SK-N-SH treated with all-trans-retinoic acid at 6 μM for 48 hours (cell line): ENCODE data around the gene TXNDC12.

Source experiments
- ATAC-seq: fragments of 200-7000 bp; cut with Tn5 transposase; 3 replicates; pipeline ENCODE4 v1.9.1; 2020; ENCODE audit warnings: mild to moderate bottlenecking, moderate library complexity
- ARNTL ChIP-seq: fragments of 450-650 bp; formaldehyde crosslinking; IDR thresholded peaks from 2 replicates; pipeline ENCODE4 v1.5.0; 2020; ENCODE audit warnings: low read depth, mild to moderate bottlenecking, moderate library complexity, borderline replicate concordance
- BACH2 ChIP-seq: fragments of 250-450 bp; sonication (Bioruptor Pico); IDR thresholded peaks from 2 replicates; pipeline ENCODE4 v1.9.0; 2021; ENCODE audit warnings: mild to moderate bottlenecking, borderline replicate concordance
- CSDC2 ChIP-seq: fragments of 250-450 bp; sonication (Bioruptor Pico); IDR thresholded peaks from 2 replicates; pipeline ENCODE4 v1.5.0; 2020; ENCODE audit warnings: mild to moderate bottlenecking, moderate library complexity
- ESRRG ChIP-seq: fragments of 250-450 bp; sonication (Bioruptor Pico); IDR thresholded peaks from 2 replicates; pipeline ENCODE4 v1.6.1; 2021; ENCODE audit warnings: mild to moderate bottlenecking
- GLIS3 ChIP-seq: fragments of 250-450 bp; sonication (Bioruptor Pico); IDR thresholded peaks from 2 replicates; pipeline ENCODE4 v1.5.0; 2020; ENCODE audit warnings: mild to moderate bottlenecking, moderate library complexity
- ISL1 ChIP-seq: fragments of 250-450 bp; sonication (Bioruptor Pico); IDR thresholded peaks from 2 replicates; pipeline ENCODE4 v2.1.2; 2022; ENCODE audit warnings: mild to moderate bottlenecking, moderate library complexity
- PATZ1 ChIP-seq: fragments of 250-450 bp; sonication (Bioruptor Pico); IDR thresholded peaks from 2 replicates; pipeline ENCODE4 v1.8.0; 2020; ENCODE audit warnings: mild to moderate bottlenecking, moderate library complexity, borderline replicate concordance
- POU6F1 ChIP-seq: fragments of 250-450 bp; sonication (Bioruptor Pico); IDR thresholded peaks from 2 replicates; pipeline ENCODE4 v1.8.0; 2021; ENCODE audit warnings: low read depth, mild to moderate bottlenecking, moderate library complexity, borderline replicate concordance
- RARB ChIP-seq: fragments of 250-450 bp; sonication (Bioruptor Pico); IDR thresholded peaks from 2 replicates; pipeline ENCODE4 v1.8.0; 2021; ENCODE audit warnings: mild to moderate bottlenecking, moderate library complexity
- SNAI2 ChIP-seq: fragments of 250-450 bp; sonication (Bioruptor Pico); IDR thresholded peaks from 2 replicates; pipeline ENCODE4 v1.5.0; 2020; ENCODE audit warnings: mild to moderate bottlenecking, moderate library complexity
- TCF4 ChIP-seq: fragments of 250-450 bp; sonication (Bioruptor Pico); IDR thresholded peaks from 2 replicates; pipeline ENCODE4 v1.8.0; 2021; ENCODE audit warnings: mild to moderate bottlenecking, moderate library complexity, borderline replicate concordance
- TOX ChIP-seq: fragments of 250-450 bp; sonication (Bioruptor Pico); IDR thresholded peaks from 2 replicates; pipeline ENCODE4 v1.8.0; 2021; ENCODE audit warnings: mild to moderate bottlenecking, moderate library complexity, borderline replicate concordance
- ZC3H10 ChIP-seq: fragments of 250-450 bp; sonication (Bioruptor Pico); IDR thresholded peaks from 2 replicates; pipeline ENCODE4 v1.5.1; 2021; ENCODE audit warnings: mild to moderate bottlenecking, moderate library complexity
- ZFP3 ChIP-seq: fragments of 250-450 bp; sonication (Bioruptor Pico); IDR thresholded peaks from 2 replicates; pipeline ENCODE4 v1.5.0; 2020; ENCODE audit warnings: mild to moderate bottlenecking, moderate library complexity
- ZFP30 ChIP-seq: fragments of 450-650 bp; formaldehyde crosslinking; IDR thresholded peaks from 2 replicates; pipeline ENCODE4 v1.5.0; 2022; ENCODE audit warnings: mild to moderate bottlenecking, moderate library complexity
- ZNF70 ChIP-seq: fragments of 450-650 bp; formaldehyde crosslinking; IDR thresholded peaks from 2 replicates; pipeline ENCODE4 v1.5.0; 2020; ENCODE audit warnings: mild to moderate bottlenecking, moderate library complexity
- ZNF8 ChIP-seq: fragments of 450-650 bp; formaldehyde crosslinking; IDR thresholded peaks from 2 replicates; pipeline ENCODE4 v1.5.0; 2020; ENCODE audit warnings: mild to moderate bottlenecking, moderate library complexity
- TF ChIP-seq, protein P1 (sequence below): fragments of 250-450 bp; sonication (Bioruptor Pico); IDR thresholded peaks from 2 replicates; pipeline ENCODE4 v1.5.1; 2021; ENCODE audit warnings: mild to moderate bottlenecking, moderate library complexity
- TF ChIP-seq, protein P2 (sequence below): fragments of 250-450 bp; sonication (Bioruptor Pico); IDR thresholded peaks from 2 replicates; pipeline ENCODE4 v1.5.0; 2020; ENCODE audit warnings: mild to moderate bottlenecking, moderate library complexity
- TF ChIP-seq, protein P3 (sequence below): fragments of 250-450 bp; sonication (Bioruptor Pico); IDR thresholded peaks from 2 replicates; pipeline ENCODE4 v1.5.1; 2020; ENCODE audit warnings: low read depth, mild to moderate bottlenecking, moderate library complexity

Gene TXNDC12

GRCh38 chr1:52070704-52071103 is 15.7 kb upstream of the TXNDC12 start (continued):
- TF ChIP-seq, protein P1, sequence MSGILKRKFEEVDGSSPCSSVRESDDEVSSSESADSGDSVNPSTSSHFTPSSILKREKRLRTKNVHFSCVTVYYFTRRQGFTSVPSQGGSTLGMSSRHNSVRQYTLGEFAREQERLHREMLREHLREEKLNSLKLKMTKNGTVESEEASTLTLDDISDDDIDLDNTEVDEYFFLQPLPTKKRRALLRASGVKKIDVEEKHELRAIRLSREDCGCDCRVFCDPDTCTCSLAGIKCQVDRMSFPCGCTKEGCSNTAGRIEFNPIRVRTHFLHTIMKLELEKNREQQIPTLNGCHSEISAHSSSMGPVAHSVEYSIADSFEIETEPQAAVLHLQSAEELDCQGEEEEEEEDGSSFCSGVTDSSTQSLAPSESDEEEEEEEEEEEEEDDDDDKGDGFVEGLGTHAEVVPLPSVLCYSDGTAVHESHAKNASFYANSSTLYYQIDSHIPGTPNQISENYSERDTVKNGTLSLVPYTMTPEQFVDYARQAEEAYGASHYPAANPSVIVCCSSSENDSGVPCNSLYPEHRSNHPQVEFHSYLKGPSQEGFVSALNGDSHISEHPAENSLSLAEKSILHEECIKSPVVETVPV, result no peak
- TF ChIP-seq ZNF8 (no peak), ISL1 (CRISPR knock-in tag) (no peak), ESRRG (CRISPR knock-in tag) (no peak), SNAI2 (CRISPR knock-in tag) (no peak), POU6F1 (CRISPR knock-in tag) (no peak), TCF4 (CRISPR knock-in tag) (no peak), BACH2 (CRISPR knock-in tag) (no peak)
- TF ChIP-seq, all 23 proteins: peak for 0

DNA sequence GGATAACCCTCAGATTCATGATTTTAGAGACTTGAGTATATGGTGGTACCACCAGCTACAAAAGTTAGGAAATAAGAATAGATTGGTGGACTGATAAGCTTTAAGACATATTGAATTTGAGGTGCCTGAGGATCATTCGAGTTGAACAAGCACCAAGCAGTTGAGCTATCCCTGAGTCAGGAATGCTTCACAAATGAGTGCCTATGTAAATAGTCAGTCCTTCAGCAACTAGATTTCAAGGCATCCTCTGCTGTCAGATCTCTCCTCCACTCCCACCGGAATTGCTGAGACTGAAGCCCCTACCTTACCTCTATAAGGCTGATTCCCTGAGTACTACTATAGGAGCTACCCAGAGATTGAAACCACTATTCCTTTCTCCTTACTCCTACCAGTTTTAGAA is 8.2 kb upstream of the TXNDC12 start:
- no peak for ATAC-seq
- TF ChIP-seq ZC3H10 (CRISPR knock-in tag) (no peak), ZNF8 (no peak), GLIS3 (CRISPR knock-in tag) (no peak), CSDC2 (no peak), ARNTL (no peak), ZFP30 (CRISPR knock-in tag) (no peak), POU6F1 (CRISPR knock-in tag) (no peak), PATZ1 (CRISPR knock-in tag) (no peak), TOX (CRISPR knock-in tag) (no peak), ZNF70 (CRISPR knock-in tag) (no peak), RARB (CRISPR knock-in tag) (no peak), SNAI2 (CRISPR knock-in tag) (no peak), ZFP3 (no peak), ISL1 (CRISPR knock-in tag) (no peak)
- TF ChIP-seq, protein P2, sequence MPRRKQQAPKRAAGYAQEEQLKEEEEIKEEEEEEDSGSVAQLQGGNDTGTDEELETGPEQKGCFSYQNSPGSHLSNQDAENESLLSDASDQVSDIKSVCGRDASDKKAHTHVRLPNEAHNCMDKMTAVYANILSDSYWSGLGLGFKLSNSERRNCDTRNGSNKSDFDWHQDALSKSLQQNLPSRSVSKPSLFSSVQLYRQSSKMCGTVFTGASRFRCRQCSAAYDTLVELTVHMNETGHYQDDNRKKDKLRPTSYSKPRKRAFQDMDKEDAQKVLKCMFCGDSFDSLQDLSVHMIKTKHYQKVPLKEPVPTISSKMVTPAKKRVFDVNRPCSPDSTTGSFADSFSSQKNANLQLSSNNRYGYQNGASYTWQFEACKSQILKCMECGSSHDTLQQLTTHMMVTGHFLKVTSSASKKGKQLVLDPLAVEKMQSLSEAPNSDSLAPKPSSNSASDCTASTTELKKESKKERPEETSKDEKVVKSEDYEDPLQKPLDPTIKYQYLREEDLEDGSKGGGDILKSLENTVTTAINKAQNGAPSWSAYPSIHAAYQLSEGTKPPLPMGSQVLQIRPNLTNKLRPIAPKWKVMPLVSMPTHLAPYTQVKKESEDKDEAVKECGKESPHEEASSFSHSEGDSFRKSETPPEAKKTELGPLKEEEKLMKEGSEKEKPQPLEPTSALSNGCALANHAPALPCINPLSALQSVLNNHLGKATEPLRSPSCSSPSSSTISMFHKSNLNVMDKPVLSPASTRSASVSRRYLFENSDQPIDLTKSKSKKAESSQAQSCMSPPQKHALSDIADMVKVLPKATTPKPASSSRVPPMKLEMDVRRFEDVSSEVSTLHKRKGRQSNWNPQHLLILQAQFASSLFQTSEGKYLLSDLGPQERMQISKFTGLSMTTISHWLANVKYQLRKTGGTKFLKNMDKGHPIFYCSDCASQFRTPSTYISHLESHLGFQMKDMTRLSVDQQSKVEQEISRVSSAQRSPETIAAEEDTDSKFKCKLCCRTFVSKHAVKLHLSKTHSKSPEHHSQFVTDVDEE, result no peak
- TF ChIP-seq, protein P1, result no peak
- TF ChIP-seq, protein P3, sequence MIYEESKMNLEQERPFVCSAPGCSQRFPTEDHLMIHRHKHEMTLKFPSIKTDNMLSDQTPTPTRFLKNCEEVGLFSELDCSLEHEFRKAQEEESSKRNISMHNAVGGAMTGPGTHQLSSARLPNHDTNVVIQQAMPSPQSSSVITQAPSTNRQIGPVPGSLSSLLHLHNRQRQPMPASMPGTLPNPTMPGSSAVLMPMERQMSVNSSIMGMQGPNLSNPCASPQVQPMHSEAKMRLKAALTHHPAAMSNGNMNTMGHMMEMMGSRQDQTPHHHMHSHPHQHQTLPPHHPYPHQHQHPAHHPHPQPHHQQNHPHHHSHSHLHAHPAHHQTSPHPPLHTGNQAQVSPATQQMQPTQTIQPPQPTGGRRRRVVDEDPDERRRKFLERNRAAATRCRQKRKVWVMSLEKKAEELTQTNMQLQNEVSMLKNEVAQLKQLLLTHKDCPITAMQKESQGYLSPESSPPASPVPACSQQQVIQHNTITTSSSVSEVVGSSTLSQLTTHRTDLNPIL (CRISPR knock-in tag), result no peak
- TF ChIP-seq, all 23 proteins: peak for 0
